ENCODE data around the gene LRRC23. TPM values are rescaled to one million over a fixed set of nuclear protein-coding genes. Genes with fewer than 3 reads are reported as not detected.

The LRRC23 gene
- total and polyA plus RNA-seq, 2 of the 13 experiments (the other 11 are each of a cell fraction or from before 2014, with no cell fraction given), result 6.0 to 7.8 TPM

DNA sequence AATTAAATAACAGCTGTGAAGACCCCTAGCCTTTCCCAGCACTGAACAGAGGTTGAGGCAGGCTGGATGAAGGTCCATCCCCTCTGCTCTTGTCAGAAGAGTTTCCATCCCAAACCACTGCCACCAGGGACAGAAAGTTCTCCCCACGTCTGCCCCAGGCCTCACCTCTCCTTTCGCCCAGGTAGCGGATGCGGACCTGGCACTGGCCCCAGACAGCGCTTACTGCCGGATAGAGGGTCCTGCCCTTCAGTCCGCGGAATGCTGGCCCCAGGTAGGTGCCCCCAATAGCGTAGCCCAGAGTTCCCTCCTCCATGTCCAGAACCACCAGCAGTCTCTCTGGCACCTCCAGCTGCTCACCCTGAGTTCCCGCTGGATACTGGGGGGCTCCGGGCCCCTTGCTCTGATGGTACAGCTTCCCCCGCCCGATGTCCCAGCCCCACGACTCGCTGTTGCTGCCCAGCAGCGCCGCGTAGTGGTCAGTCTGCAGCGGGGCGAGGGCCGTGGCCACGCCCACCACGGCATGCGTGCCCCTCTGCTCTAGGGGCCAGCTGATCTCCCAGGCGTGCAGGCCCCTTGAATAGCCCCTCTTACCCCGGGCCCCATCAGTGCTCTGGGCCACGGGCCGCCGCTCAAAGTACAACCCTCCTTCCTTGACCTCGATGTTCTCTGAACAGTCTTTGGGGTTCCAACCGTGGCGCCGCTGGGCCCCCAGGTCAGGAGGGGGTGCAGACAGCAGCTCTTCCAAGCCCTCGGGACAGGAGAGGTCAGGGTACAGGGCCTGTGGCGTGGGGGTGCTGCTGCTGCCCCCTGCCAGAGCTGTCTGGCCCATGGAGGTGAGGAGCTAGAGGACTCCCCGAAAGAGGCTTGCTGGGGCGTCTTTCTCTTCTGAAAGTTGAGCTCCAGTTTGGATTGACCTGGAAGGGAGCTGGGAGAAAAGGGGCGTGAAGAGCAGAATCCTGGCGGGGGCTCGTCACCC lies 32.3 kb upstream of the LRRC23 start (continued):
- TF ChIP-seq HOMEZ (CRISPR knock-in tag; IDR thresholded peaks at IDR 0.05; ENCODE audit: low read depth), result peak; percentile 11; the same call in 1 of the 2 replicates
- TF ChIP-seq ZSCAN30 (CRISPR knock-in tag; IDR thresholded peaks at IDR 0.05), result no peak
- TF ChIP-seq ZNF281 (CRISPR knock-in tag; IDR thresholded peaks at IDR 0.05; ENCODE audit: borderline replicate concordance), result peak; percentile 45
- TF ChIP-seq NFRKB (IDR thresholded peaks at IDR 0.05), result no peak
- no peak for TF ChIP-seq ZNF616 (CRISPR knock-in tag; IDR thresholded peaks at IDR 0.05; ENCODE audit: low read depth)
- TF ChIP-seq ZNF367 (CRISPR knock-in tag; IDR thresholded peaks at IDR 0.05; ENCODE audit: borderline replicate concordance), result no peak
- TF ChIP-seq ZNF569 (CRISPR knock-in tag; IDR thresholded peaks at IDR 0.05; ENCODE audit: borderline replicate concordance), result no peak
- no peak for TF ChIP-seq ZNF264 (CRISPR knock-in tag; IDR thresholded peaks at IDR 0.05)
- TF ChIP-seq, protein P1, sequence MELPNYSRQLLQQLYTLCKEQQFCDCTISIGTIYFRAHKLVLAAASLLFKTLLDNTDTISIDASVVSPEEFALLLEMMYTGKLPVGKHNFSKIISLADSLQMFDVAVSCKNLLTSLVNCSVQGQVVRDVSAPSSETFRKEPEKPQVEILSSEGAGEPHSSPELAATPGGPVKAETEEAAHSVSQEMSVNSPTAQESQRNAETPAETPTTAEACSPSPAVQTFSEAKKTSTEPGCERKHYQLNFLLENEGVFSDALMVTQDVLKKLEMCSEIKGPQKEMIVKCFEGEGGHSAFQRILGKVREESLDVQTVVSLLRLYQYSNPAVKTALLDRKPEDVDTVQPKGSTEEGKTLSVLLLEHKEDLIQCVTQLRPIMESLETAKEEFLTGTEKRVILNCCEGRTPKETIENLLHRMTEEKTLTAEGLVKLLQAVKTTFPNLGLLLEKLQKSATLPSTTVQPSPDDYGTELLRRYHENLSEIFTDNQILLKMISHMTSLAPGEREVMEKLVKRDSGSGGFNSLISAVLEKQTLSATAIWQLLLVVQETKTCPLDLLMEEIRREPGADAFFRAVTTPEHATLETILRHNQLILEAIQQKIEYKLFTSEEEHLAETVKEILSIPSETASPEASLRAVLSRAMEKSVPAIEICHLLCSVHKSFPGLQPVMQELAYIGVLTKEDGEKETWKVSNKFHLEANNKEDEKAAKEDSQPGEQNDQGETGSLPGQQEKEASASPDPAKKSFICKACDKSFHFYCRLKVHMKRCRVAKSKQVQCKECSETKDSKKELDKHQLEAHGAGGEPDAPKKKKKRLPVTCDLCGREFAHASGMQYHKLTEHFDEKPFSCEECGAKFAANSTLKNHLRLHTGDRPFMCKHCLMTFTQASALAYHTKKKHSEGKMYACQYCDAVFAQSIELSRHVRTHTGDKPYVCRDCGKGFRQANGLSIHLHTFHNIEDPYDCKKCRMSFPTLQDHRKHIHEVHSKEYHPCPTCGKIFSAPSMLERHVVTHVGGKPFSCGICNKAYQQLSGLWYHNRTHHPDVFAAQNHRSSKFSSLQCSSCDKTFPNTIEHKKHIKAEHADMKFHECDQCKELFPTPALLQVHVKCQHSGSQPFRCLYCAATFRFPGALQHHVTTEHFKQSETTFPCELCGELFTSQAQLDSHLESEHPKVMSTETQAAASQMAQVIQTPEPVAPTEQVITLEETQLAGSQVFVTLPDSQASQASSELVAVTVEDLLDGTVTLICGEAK (IDR thresholded peaks at IDR 0.05), result no peak
- TF ChIP-seq, protein P1 (CRISPR knock-in tag; IDR thresholded peaks at IDR 0.05), result peak; percentile 45; the same call in 1 of the 2 replicates
- TF ChIP-seq KLF15 (CRISPR knock-in tag; IDR thresholded peaks at IDR 0.05; ENCODE audit: borderline replicate concordance), result no peak
- TF ChIP-seq PAX8 (CRISPR knock-in tag; IDR thresholded peaks at IDR 0.05; ENCODE audit: borderline replicate concordance), result peak; percentile 76; the same call in 1 of the 2 replicates
- peak; percentile 36; the same call in 1 of the 2 replicates for TF ChIP-seq NRL (CRISPR knock-in tag; IDR thresholded peaks at IDR 0.05; ENCODE audit: borderline replicate concordance)
- peak; percentile 23 for TF ChIP-seq ZNF781 (CRISPR knock-in tag; IDR thresholded peaks at IDR 0.05; ENCODE audit: borderline replicate concordance, not compliant biosample characterization)
- no peak; the same call in 1 of the 2 replicates for TF ChIP-seq GATAD2A (CRISPR knock-in tag; IDR thresholded peaks at IDR 0.05)
